Hepatocyte (in vitro differentiated cells): ENCODE data around the gene PDK2.

Experiments
- CTCF ChIP-seq: fragments of 200-600 bp; sonication (generic); IDR thresholded peaks from 2 replicates; pipeline ENCODE4 v1.5.1; 2016; ENCODE audit warnings: antibody characterized with exemption, mild to moderate bottlenecking; ENCODE audit not compliant: poor library complexity
- EZH2 ChIP-seq: fragments of 200-600 bp; sonication (generic); IDR thresholded peaks from 2 replicates; pipeline ENCODE4 v1.6.1; 2016; ENCODE audit warnings: antibody characterized with exemption, mild to moderate bottlenecking, borderline replicate concordance
- EZH2phosphoT487 ChIP-seq: fragments of 200-600 bp; sonication (generic); IDR thresholded peaks from one replicate; pipeline ENCODE4 v1.6.1; 2018; ENCODE audit warnings: antibody characterized with exemption, mild to moderate bottlenecking, low read depth, moderate library complexity; ENCODE audit not compliant: unreplicated experiment, severe bottlenecking

- TF ChIP-seq CTCF = no peak
- TF ChIP-seq EZH2 = no peak
- no peak for TF ChIP-seq EZH2phosphoT487
These were observed 24.1 kb upstream of the PDK2 start for GRCh38 chr17:50070908-50071680.
